ENCODE data around the gene VAMP2. TPM values are rescaled to one million over a fixed set of nuclear protein-coding genes. Genes with fewer than 3 reads are reported as not detected.
A peak's percentile ranks its signal among the peaks of the same experiment; 100 is the strongest.

Gene VAMP2
- total and polyA plus RNA-seq, 2 donors (not counting 1 experiment from before 2014, with no cell fraction given) = 162 to 209 TPM

GRCh38 chr17:8150194-8151119 is 12.3 kb downstream of the VAMP2 start:
- TF ChIP-seq EZH2 (IDR thresholded peaks at IDR 0.05; ENCODE audit: borderline replicate concordance, insufficient read depth, low read depth, low read length, poor library complexity, severe bottlenecking) (no peak), CTCF (IDR thresholded peaks at IDR 0.05) (no peak)
- Histone ChIP-seq H3K4me2 (replicated peaks; ENCODE audit: low read depth, low read length, poor library complexity, severe bottlenecking) (peak overlapping the region; percentile 98), H3K9me3 (ENCODE audit: control extremely low read depth in 1 of 3, control insufficient read depth in 2 of 3, insufficient read depth in 1 of 3, low read length in 2 of 3) (peaks cover 0 to 6% (median 0%) of the 10 kb centered on the region in 3 donors), H3K9ac (ENCODE audit: low read length) (peak overlapping the region; percentile 76), H3K36me3 (replicated peaks in 1 of 2; ENCODE audit: control extremely low read depth in 1 of 2, control insufficient read depth in 1 of 2, extremely low read depth in 1 of 2, insufficient read depth in 2 of 2, low read length in 1 of 2) (peaks cover 0 to 49% of the 10 kb centered on the region in 2 experiments), H3K27ac (ENCODE audit: low read length in 2 of 2) (peak overlapping the region; percentile 55 to 68), H3K4me1 (ENCODE audit: control insufficient read depth in 2 of 2, insufficient read depth in 2 of 2, low read length in 2 of 2) (peaks cover 46 to 58% of the 10 kb centered on the region in 2 donors), H2AFZ (ENCODE audit: insufficient read depth, low read depth, low read length, poor library complexity, severe bottlenecking) (no peak overlapping the region), H3K4me3 (ENCODE audit: control extremely low read depth in 1 of 5, extremely low read depth in 1 of 5, insufficient read depth in 1 of 5, low read depth in 2 of 5, low read length in 4 of 5) (peak overlapping the region in 4 of 5 experiments; percentile 61 to 76 (median 72)), H4K20me1 (ENCODE audit: control insufficient read depth, insufficient read depth, low read length, poor library complexity, severe bottlenecking) (peaks cover 59% of the 10 kb centered on the region), H3K27me3 (replicated peaks in 1 of 4; ENCODE audit: control extremely low read depth in 1 of 4, control insufficient read depth in 3 of 4, insufficient read depth in 4 of 4, low read length in 3 of 4) (no peaks in the 10 kb centered on the region), H3K79me2 (ENCODE audit: control insufficient read depth, insufficient read depth, low read length) (peaks cover 58% of the 10 kb centered on the region)
- POLR2A ChIA-PET = interaction anchor here (0.5 to 5.6 kb wide), 6 partner anchors 11 to 145 kb away, joined by 3 to 36 read pairs (median 8); partner anchors contain the start of genes CTC1, SLC25A35 and VAMP2
- peak overlapping the region; percentile 87 for H3K27ac Mint-ChIP-seq
- no peak for DNase-seq
- ATAC-seq (ENCODE audit: low read depth) = no peak
- H3K27me3 Mint-ChIP-seq = no peaks in the 10 kb centered on the region
- H3K4me1 Mint-ChIP-seq = peaks cover 42% of the 10 kb centered on the region
- 86% methylated on average over 13 of the region's 18 CpGs for WGBS (ENCODE audit: insufficient coverage)
- intact Hi-C loops (cut with micrococcal nuclease) = loop anchor here (1.0 kb wide), 1 partner anchor 11 kb away; no protein-coding TSS in a partner anchor
- CTCF ChIA-PET = interaction anchor here (0.6 to 2.5 kb wide), 9 partner anchors 10 to 596 kb away, joined by 3 to 19 read pairs (median 5); partner anchors contain the start of gene ALOXE3
- H3K4me3 Mint-ChIP-seq = peak overlapping the region; percentile 94
- no peaks in the 10 kb centered on the region for H3K9me3 Mint-ChIP-seq (ENCODE audit: insufficient read depth)

All from B cell (primary cell).